PC-3 (cell line): ENCODE data around the gene CYP2J2.

Experiments
- CTCF ChIP-seq: fragments of 300-600 bp; sonication (generic); conservative IDR thresholded peaks from 2 replicates; pipeline ENCODE4 v1.5.1; 2017; ENCODE audit warnings: antibody characterized with exemption, low read depth, mild to moderate bottlenecking, low read length
- EZH2 ChIP-seq: fragments of 300-600 bp; sonication (generic); IDR thresholded peaks from one replicate; pipeline ENCODE4 v1.6.1; 2017; ENCODE audit warnings: antibody characterized with exemption, mild to moderate bottlenecking, low read length; ENCODE audit not compliant: unreplicated experiment
- EZH2phosphoT487 ChIP-seq: fragments of 300-600 bp; sonication (generic); IDR thresholded peaks from 2 replicates; pipeline ENCODE4 v1.6.1; 2018; ENCODE audit warnings: mild to moderate bottlenecking, antibody characterized with exemption, low read length, borderline replicate concordance

GRCh38 chr1:59915516-59915915, 11.1 kb downstream of the CYP2J2 start:
- TF ChIP-seq CTCF (no peak), EZH2 (no peak), EZH2phosphoT487 (no peak)
